ENCODE results near the gene WWC1. TPM values are rescaled to one million over a fixed set of nuclear protein-coding genes. Genes with fewer than 3 reads are reported as not detected.
"Not testable (repeated sequence)": the region's sequence is repeated elsewhere in the genome, so short reads cannot be mapped to it uniquely, and the experiment has no call there.

The WWC1 gene
- total RNA-seq, 1 donor from 2014 or later: 118 TPM

GRCh38 chr5:168275940-168276339, 15.5 kb upstream of the WWC1 start:
- DNase-seq (ENCODE audit: low read depth): no peak
- no peaks in the 10 kb centered on the region for H3K27me3 ChIP-seq (ENCODE audit: control insufficient read depth, insufficient read depth, low read length)
- TF ChIP-seq, protein P1, sequence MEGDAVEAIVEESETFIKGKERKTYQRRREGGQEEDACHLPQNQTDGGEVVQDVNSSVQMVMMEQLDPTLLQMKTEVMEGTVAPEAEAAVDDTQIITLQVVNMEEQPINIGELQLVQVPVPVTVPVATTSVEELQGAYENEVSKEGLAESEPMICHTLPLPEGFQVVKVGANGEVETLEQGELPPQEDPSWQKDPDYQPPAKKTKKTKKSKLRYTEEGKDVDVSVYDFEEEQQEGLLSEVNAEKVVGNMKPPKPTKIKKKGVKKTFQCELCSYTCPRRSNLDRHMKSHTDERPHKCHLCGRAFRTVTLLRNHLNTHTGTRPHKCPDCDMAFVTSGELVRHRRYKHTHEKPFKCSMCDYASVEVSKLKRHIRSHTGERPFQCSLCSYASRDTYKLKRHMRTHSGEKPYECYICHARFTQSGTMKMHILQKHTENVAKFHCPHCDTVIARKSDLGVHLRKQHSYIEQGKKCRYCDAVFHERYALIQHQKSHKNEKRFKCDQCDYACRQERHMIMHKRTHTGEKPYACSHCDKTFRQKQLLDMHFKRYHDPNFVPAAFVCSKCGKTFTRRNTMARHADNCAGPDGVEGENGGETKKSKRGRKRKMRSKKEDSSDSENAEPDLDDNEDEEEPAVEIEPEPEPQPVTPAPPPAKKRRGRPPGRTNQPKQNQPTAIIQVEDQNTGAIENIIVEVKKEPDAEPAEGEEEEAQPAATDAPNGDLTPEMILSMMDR (IDR thresholded peaks at IDR 0.05; ENCODE audit: insufficient read depth, low read length, poor library complexity, severe bottlenecking): no peak

GRCh38 chr5:168282120-168282519, 9.3 kb upstream of the WWC1 start:
- Histone ChIP-seq H3K36me3 (ENCODE audit: control insufficient read depth, insufficient read depth, low read length) (no peaks in the 10 kb centered on the region), H3K27me3 (ENCODE audit: control insufficient read depth, insufficient read depth, low read length) (no peaks in the 10 kb centered on the region), H3K4me3 (ENCODE audit: low read depth, low read length) (no peak overlapping the region)
- TF ChIP-seq, protein P1 (IDR thresholded peaks at IDR 0.05; ENCODE audit: insufficient read depth, low read length, poor library complexity, severe bottlenecking): no peak
- no peak for DNase-seq (ENCODE audit: low read depth)

More at GRCh38 chr5:168275940-168276339, 15.5 kb upstream of the WWC1 start:
- H3K36me3 ChIP-seq (ENCODE audit: control insufficient read depth, insufficient read depth, low read length): no peaks in the 10 kb centered on the region
- H3K4me3 ChIP-seq (ENCODE audit: low read depth, low read length): no peak overlapping the region

- Histone ChIP-seq H3K36me3 (ENCODE audit: control insufficient read depth, insufficient read depth, low read length) (no peaks in the 10 kb centered on the region), H3K4me3 (ENCODE audit: low read depth, low read length) (no peak overlapping the region), H3K27me3 (ENCODE audit: control insufficient read depth, insufficient read depth, low read length) (no peaks in the 10 kb centered on the region)
- DNase-seq (ENCODE audit: low read depth): no peak
- TF ChIP-seq, protein P1 (IDR thresholded peaks at IDR 0.05; ENCODE audit: insufficient read depth, low read length, poor library complexity, severe bottlenecking): no peak
Observed at GRCh38 chr5:168284809-168285208, 6.6 kb upstream of the WWC1 start.

GRCh38 chr5:168285696-168286095, 5.7 kb upstream of the WWC1 start:
- Histone ChIP-seq H3K4me3 (ENCODE audit: low read depth, low read length) (no peak overlapping the region), H3K36me3 (ENCODE audit: control insufficient read depth, insufficient read depth, low read length) (no peaks in the 10 kb centered on the region), H3K27me3 (ENCODE audit: control insufficient read depth, insufficient read depth, low read length) (no peaks in the 10 kb centered on the region)
- no peak for DNase-seq (ENCODE audit: low read depth)
- TF ChIP-seq, protein P1 (IDR thresholded peaks at IDR 0.05; ENCODE audit: insufficient read depth, low read length, poor library complexity, severe bottlenecking): no peak

DNA sequence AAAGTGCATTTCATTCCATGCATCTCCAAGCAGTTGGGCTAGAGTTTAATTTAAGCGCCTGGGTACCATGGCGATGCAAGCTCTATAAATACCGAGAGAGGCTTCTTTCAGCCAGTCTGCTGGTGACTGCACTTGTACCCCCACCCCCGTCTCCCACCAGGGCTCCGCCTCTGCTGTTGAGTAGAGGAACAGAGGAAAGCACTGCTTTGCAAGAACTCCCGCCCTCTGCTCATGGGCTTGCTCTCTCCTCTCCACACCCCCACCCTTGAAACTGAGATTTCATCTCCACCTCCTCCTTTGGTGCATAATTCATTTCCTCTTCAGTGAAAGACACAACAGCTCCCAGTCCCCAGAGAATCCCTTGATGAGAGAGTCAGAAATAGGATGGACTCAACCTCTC, 5.1 kb upstream of the WWC1 start:
- no peaks in the 10 kb centered on the region for H3K27me3 ChIP-seq (ENCODE audit: control insufficient read depth, insufficient read depth, low read length)
- H3K4me3 ChIP-seq (ENCODE audit: low read depth, low read length): no peak overlapping the region
- TF ChIP-seq, protein P1 (IDR thresholded peaks at IDR 0.05; ENCODE audit: insufficient read depth, low read length, poor library complexity, severe bottlenecking): no peak
- no peak for DNase-seq (ENCODE audit: low read depth)
- no peaks in the 10 kb centered on the region for H3K36me3 ChIP-seq (ENCODE audit: control insufficient read depth, insufficient read depth, low read length)

GRCh38 chr5:168286863-168287262, 4.6 kb upstream of the WWC1 start:
- H3K4me3 ChIP-seq (ENCODE audit: low read depth, low read length): not testable (repeated sequence)

More at GRCh38 chr5:168286863-168287262, 4.6 kb upstream of the WWC1 start:
- H3K27me3 ChIP-seq (ENCODE audit: control insufficient read depth, insufficient read depth, low read length); H3K36me3 ChIP-seq (ENCODE audit: control insufficient read depth, insufficient read depth, low read length); DNase-seq (ENCODE audit: low read depth): not testable (repeated sequence)
